ENCODE measurements around the gene FGD1.

- TF ChIP-seq CTCF (IDR thresholded peaks at IDR 0.05 in 4 of 5, conservative IDR thresholded peaks at IDR 0.05 in 1 of 5) (no peak), POLR2A (IDR thresholded peaks at IDR 0.05) (no peak)
These were observed 33.1 kb upstream of the FGD1 start for GRCh38 chrX:54529151-54529550.

Data from gastrocnemius medialis (tissue), 4 donors.